Psoas muscle (tissue), 8 donors: ENCODE results near the gene PLEKHM3. TPM values are rescaled to one million over a fixed set of nuclear protein-coding genes. Genes with fewer than 3 reads are reported as not detected.

Source experiments
- ATAC-seq, 4 donors: fragments of 200-7000 bp; cut with Tn5 transposase; one replicate each; pipeline ENCODE4 v1.9.1; 2020; ENCODE audit warnings: moderate library complexity in 3 of 4, mild to moderate bottlenecking in 2 of 4
- DNase-seq, 2 donors: peaks; one replicate each; pipeline ENCODE4 v3.0.0-alpha.2; 2020
- H3K27ac ChIP-seq: fragments of 200-600 bp; one replicate; pipeline ENCODE4 v1.8.0; 2022
- H3K27me3 ChIP-seq, 3 donors: fragments of 200-600 bp in 1 of 3; one replicate each; pipeline versions ENCODE4 v1.6.1 to v1.8.0; 2013 to 2022; ENCODE audit warnings: low read length in 2 of 3, mild to moderate bottlenecking in 2 of 3, moderate library complexity in 1 of 3; ENCODE audit not compliant: insufficient read depth in 3 of 3
- H3K36me3 ChIP-seq, 2 donors: fragments of 200-600 bp in 1 of 2; one replicate each; pipeline versions ENCODE4 v1.6.1 to v1.8.0; 2013 to 2022; ENCODE audit warnings: low read depth in 1 of 2, mild to moderate bottlenecking in 1 of 2, moderate library complexity in 1 of 2; ENCODE audit not compliant: insufficient read depth in 1 of 2
- H3K4me1 ChIP-seq: fragments of 200-600 bp; one replicate; pipeline ENCODE4 v1.8.0; 2022
- H3K4me3 ChIP-seq: fragments of 200-600 bp; one replicate; pipeline ENCODE4 v1.8.0; 2022; ENCODE audit warnings: mild to moderate bottlenecking
- H3K9me3 ChIP-seq: fragments of 200-600 bp; one replicate; pipeline ENCODE4 v1.8.0; 2022
- WGBS, 3 donors: extraction: QIAGEN DNeasy Blood & Tissue Kit; methylation state at CpG; one replicate each; pipeline versions ENCODE4 v1.1.6 to v1.1.7; 2013; 5-methylcytosine and 5-hydroxymethylcytosine counted together
- intact Hi-C, 2 donors: fragments of 100-400 bp; cut with DNase I; formaldehyde crosslinking; loops; one replicate each; pipeline versions ENCODE4 v1.11.0 to v1.14.2; 2022
- polyA plus RNA-seq, 3 donors: library from polyadenylated mRNA; stranded (reverse); fragments of 200-250 nt; gene quantifications; one replicate each; pipeline ENCODE4 v1.2.3, GENCODE V29; 2013
- total RNA-seq, 4 donors: library from RNA; stranded (reverse); fragmentation: NEBNext Ultra II Directional in 2 of 4; extraction: Animal tissue kit (Norgen Biotek cat#: 25700) in 2 of 4; gene quantifications; one replicate each; pipeline versions ENCODE4 v1.2.1 to v1.2.4, GENCODE V29; 2021 to 2023
- TF ChIP-seq, protein P1 (sequence below): fragments of 200-600 bp; IDR thresholded peaks from one replicate; pipeline ENCODE4 v1.8.0; 2022; ENCODE audit warnings: antibody characterized with exemption
- donor health status: healthy with polysubstance abuse.
- donor health status: DM: no; HTN: no; CAD: no; lungs with moderate emphysema.
- donor health status: Bipolar disorder and iron deficiency.
- donor health status: healthy.
- donor health status: DM: yes; HTN: yes; CAD: no.
- donor health status: DM: no; HTN: no; CAD: no.
- donor health status: DM: no; HTN: no; CAD: no.
- donor health status: DM: yes; HTN: yes; CAD: no.

The PLEKHM3 gene
- total and polyA plus RNA-seq, 7 donors = 1.1 to 5.7 (median 4.0) TPM

DNA sequence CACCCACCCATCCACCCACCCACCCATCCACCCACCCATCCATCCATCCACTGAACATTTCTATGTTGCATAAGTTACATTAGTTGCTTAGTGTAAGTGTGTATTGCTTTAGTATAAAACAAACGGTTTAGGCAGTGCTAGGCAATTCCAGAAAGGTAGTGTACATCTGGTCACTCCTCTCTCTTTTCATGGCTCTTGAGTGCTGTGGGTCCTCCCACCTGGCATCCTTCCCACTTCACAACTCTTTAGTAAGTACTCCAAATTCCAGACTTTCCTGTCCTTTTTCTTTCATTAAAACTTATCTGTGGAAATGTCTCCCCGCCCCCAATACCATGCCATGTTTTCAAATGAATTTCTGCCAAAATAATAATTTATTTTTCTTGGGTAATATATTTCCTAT is 122.5 kb downstream of the PLEKHM3 start:
- TF ChIP-seq, protein P1, sequence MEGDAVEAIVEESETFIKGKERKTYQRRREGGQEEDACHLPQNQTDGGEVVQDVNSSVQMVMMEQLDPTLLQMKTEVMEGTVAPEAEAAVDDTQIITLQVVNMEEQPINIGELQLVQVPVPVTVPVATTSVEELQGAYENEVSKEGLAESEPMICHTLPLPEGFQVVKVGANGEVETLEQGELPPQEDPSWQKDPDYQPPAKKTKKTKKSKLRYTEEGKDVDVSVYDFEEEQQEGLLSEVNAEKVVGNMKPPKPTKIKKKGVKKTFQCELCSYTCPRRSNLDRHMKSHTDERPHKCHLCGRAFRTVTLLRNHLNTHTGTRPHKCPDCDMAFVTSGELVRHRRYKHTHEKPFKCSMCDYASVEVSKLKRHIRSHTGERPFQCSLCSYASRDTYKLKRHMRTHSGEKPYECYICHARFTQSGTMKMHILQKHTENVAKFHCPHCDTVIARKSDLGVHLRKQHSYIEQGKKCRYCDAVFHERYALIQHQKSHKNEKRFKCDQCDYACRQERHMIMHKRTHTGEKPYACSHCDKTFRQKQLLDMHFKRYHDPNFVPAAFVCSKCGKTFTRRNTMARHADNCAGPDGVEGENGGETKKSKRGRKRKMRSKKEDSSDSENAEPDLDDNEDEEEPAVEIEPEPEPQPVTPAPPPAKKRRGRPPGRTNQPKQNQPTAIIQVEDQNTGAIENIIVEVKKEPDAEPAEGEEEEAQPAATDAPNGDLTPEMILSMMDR = no peak
- peaks cover 8 to 13% of the 10 kb centered on the region in 2 donors for H3K36me3 ChIP-seq
- no peak overlapping the region for H3K4me3 ChIP-seq
- ATAC-seq = no peak
- no peak for DNase-seq
- H3K27me3 ChIP-seq = no peaks in the 10 kb centered on the region
- 75 to 88% (median 84%) methylated on average over 2 of the region's 2 CpGs for WGBS, 3 donors
- H3K9me3 ChIP-seq = no peaks in the 10 kb centered on the region
- intact Hi-C loops = no loop called here
- H3K4me1 ChIP-seq = no peaks in the 10 kb centered on the region
- no peak overlapping the region for H3K27ac ChIP-seq

DNA sequence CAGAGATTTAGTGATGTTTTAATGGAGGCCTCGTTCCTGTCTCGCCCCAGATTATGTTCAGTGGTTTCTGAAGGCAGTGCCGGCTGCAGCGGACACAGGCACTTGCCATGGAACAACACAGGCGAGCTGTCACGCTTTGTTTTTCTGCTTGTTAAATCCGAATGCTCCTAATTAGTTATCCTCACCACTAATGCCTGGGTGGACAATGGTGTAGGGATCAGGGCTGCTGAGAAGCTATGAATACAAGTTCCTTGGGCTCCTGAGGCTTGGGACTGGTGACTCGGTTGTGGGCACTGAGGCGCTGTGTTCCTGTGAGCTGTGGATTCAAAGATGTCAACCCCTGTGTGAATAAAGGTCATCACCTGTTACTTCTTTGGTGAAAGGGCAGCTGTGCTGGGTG is 123.5 kb downstream of the PLEKHM3 start:
- no peak for ATAC-seq
- TF ChIP-seq, protein P1 = no peak
- Histone ChIP-seq H3K36me3 (peaks cover 8 to 10% of the 10 kb centered on the region in 2 donors), H3K27me3 (no peaks in the 10 kb centered on the region), H3K4me3 (no peak overlapping the region), H3K4me1 (no peaks in the 10 kb centered on the region), H3K9me3 (no peaks in the 10 kb centered on the region), H3K27ac (no peak overlapping the region)
- WGBS, 3 donors = 64 to 77% (median 70%) methylated on average over 9 of the region's 9 CpGs
- intact Hi-C loops = no loop called here
- no peak for DNase-seq

DNA sequence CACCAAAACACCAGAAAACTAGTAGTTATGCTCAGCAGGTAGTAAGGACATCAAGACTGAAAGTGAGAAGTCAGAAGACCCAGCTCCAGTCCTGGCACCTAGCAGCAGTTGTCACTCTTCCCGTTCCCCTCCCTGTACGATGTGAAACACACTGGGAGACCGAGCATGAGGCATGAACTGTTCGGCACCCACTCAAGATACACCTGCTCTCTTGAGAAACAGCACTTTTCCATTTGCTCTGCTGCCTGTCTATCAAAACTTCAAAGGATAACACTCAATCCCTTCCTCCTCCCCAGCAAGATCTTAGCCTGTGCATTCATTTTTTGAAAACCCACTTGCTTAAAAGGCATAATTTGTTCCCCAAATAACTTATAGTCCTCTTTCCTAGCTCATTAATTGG is 123.9 kb downstream of the PLEKHM3 start:
- no peaks in the 10 kb centered on the region for H3K27me3 ChIP-seq
- H3K4me1 ChIP-seq = no peaks in the 10 kb centered on the region
- no peak overlapping the region for H3K27ac ChIP-seq
- intact Hi-C loops = no loop called here
- H3K9me3 ChIP-seq = no peaks in the 10 kb centered on the region
- DNase-seq (no peak), ATAC-seq (no peak)
- H3K36me3 ChIP-seq = peaks cover 8 to 10% of the 10 kb centered on the region in 2 donors
- TF ChIP-seq, protein P1 = no peak
- no peak overlapping the region for H3K4me3 ChIP-seq
- WGBS, 3 donors = 62 to 81% (median 70%) methylated on average over 4 of the region's 4 CpGs

DNA sequence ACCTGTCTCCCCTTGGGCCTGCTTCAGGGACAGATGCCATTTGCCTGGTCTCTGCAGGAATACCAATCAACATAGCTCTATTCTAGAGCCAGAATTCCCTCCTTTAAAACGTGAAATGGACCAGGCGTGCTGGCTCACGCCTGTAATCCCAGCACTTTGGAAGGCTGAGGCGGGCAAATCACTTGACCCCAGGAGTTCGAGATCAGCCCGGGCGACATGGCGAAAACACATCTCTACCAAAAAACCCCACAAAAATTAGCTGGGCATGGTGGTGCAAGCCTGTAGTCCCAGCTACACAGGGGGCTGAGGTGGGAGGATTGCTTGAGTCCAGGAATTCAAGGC is 127.0 kb downstream of the PLEKHM3 start:
- TF ChIP-seq, protein P1 = no peak
- ATAC-seq = no peak
- Histone ChIP-seq H3K9me3 (no peaks in the 10 kb centered on the region), H3K27me3 (no peaks in the 10 kb centered on the region), H3K27ac (no peak overlapping the region), H3K4me3 (no peak overlapping the region), H3K36me3 (peaks cover 8 to 10% of the 10 kb centered on the region in 2 donors), H3K4me1 (no peaks in the 10 kb centered on the region)
- 92 to 94% (median 94%) methylated on average over 8 of the region's 8 CpGs for WGBS, 3 donors
- DNase-seq = no peak
- intact Hi-C loops = no loop called here

DNA sequence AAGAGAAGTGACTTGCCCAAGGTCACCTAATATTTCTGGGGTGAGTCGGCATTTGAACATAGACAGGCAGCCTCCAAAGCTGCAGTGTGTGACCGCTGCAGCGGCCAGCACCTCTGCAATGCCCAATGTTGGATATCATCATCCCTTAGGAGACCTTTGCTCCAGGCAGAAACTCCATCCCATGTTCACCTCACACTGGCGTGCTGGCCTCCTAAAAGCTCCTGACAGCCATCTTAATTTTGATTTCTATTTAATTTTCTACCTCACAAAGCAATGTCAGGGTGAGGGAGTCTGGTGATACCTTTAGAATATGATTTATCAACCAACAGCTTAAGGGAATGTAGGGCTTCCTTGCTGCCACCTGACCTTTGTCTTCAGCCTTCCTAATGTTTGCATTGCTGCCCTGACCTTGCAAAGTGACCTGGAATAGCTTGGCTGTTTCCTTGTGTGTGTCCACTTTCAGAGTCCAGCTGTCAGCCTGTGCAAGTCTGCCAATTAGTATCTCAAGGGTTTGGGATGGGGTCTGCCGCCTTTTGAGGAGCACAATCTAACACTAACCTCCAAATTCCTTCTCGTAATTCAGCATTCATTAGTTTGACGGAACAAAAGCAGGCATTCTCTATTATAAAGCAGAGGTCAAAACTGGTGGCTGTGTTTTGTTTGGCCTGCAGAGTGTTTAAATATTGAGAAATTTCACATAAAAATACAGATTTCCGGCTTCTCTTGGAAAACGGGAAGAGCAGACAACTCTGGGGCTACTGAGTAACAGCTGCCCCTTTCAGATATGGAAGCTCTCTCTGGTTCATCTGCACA is 127.6 kb downstream of the PLEKHM3 start:
- ATAC-seq (no peak), DNase-seq (no peak)
- H3K27ac ChIP-seq = no peak overlapping the region
- TF ChIP-seq, protein P1 = no peak
- no peaks in the 10 kb centered on the region for H3K9me3 ChIP-seq
- H3K36me3 ChIP-seq = peaks cover 8 to 10% of the 10 kb centered on the region in 2 donors
- H3K4me1 ChIP-seq = no peaks in the 10 kb centered on the region
- WGBS, 3 donors = 91 to 92% (median 91%) methylated on average over 9 of the region's 9 CpGs
- no peaks in the 10 kb centered on the region for H3K27me3 ChIP-seq
- no peak overlapping the region for H3K4me3 ChIP-seq
- intact Hi-C loops = no loop called here
